HEK293 (cell line): ENCODE results near the gene STRN4.

Experiments
- ATF2 ChIP-seq: fragments of 450-650 bp; formaldehyde crosslinking; IDR thresholded peaks from 2 replicates; pipeline ENCODE4 v1.5.1; 2016; ENCODE audit warnings: missing biosample characterization, missing genetic modification characterization, low read depth
- CTCF ChIP-seq: fragments of 450-650 bp; formaldehyde crosslinking; IDR thresholded peaks from 2 replicates; pipeline ENCODE4 v1.5.1; 2016; ENCODE audit warnings: missing biosample characterization, missing genetic modification characterization
- EGR2 ChIP-seq: fragments of 450-650 bp; formaldehyde crosslinking; IDR thresholded peaks from 2 replicates; pipeline ENCODE4 v1.5.1; 2016; ENCODE audit warnings: low read depth, missing biosample characterization, missing genetic modification characterization
- REST ChIP-seq: fragments of 450-650 bp; formaldehyde crosslinking; IDR thresholded peaks from 2 replicates; pipeline ENCODE4 v1.5.1; 2016; ENCODE audit warnings: missing biosample characterization, missing genetic modification characterization
- SP2 ChIP-seq: fragments of 450-650 bp; formaldehyde crosslinking; IDR thresholded peaks from 2 replicates; pipeline ENCODE4 v1.5.1; 2016; ENCODE audit warnings: missing biosample characterization, missing genetic modification characterization
- YY1 ChIP-seq: fragments of 450-650 bp; formaldehyde crosslinking; IDR thresholded peaks from 2 replicates; pipeline ENCODE4 v1.5.1; 2018; ENCODE audit warnings: missing biosample characterization, missing genetic modification characterization
- ZBTB17 ChIP-seq: fragments of 450-650 bp; formaldehyde crosslinking; IDR thresholded peaks from 2 replicates; pipeline ENCODE4 v1.5.1; 2016; ENCODE audit warnings: missing biosample characterization, missing genetic modification characterization
- ZBTB49 ChIP-seq: fragments of 450-650 bp; formaldehyde crosslinking; IDR thresholded peaks from 2 replicates; pipeline ENCODE4 v1.5.1; 2016; ENCODE audit warnings: missing biosample characterization, missing genetic modification characterization, low read depth
- ZNF19 ChIP-seq: fragments of 450-650 bp; formaldehyde crosslinking; IDR thresholded peaks from 2 replicates; pipeline ENCODE4; 2016; ENCODE audit warnings: missing biosample characterization, missing genetic modification characterization, low read depth
- ZNF211 ChIP-seq: fragments of 450-650 bp; formaldehyde crosslinking; IDR thresholded peaks from 2 replicates; pipeline ENCODE4 v1.5.1; 2016; ENCODE audit warnings: low read depth, missing biosample characterization, missing genetic modification characterization
- ZNF362 ChIP-seq: fragments of 450-650 bp; formaldehyde crosslinking; IDR thresholded peaks from 2 replicates; pipeline ENCODE4 v1.5.1; 2016; ENCODE audit warnings: missing biosample characterization, missing genetic modification characterization
- ZNF416 ChIP-seq: fragments of 450-650 bp; formaldehyde crosslinking; IDR thresholded peaks from 2 replicates; pipeline ENCODE4 v1.5.1; 2016; ENCODE audit warnings: missing biosample characterization, missing genetic modification characterization
- ZNF510 ChIP-seq: fragments of 450-650 bp; formaldehyde crosslinking; IDR thresholded peaks from 2 replicates; pipeline ENCODE4 v1.5.1; 2018; ENCODE audit warnings: mild to moderate bottlenecking, missing genetic modification characterization, missing biosample characterization; ENCODE audit not compliant: insufficient replicate concordance
- ZNF843 ChIP-seq: fragments of 450-650 bp; formaldehyde crosslinking; IDR thresholded peaks from 2 replicates; pipeline ENCODE4 v1.5.1; 2016; ENCODE audit warnings: missing biosample characterization, missing genetic modification characterization

- TF ChIP-seq ZNF362 = no peak
- TF ChIP-seq ATF2 (tag by site-specific recombination) = no peak
- TF ChIP-seq EGR2 (tag by site-specific recombination) = no peak
- no peak for TF ChIP-seq ZNF211 (tag by site-specific recombination)
- TF ChIP-seq CTCF (tag by site-specific recombination) = no peak
- no peak for TF ChIP-seq ZNF843
- no peak for TF ChIP-seq ZNF510 (tag by site-specific recombination)
- no peak for TF ChIP-seq ZBTB49
- TF ChIP-seq ZNF19 (tag by site-specific recombination) = no peak
- no peak for TF ChIP-seq REST (tag by site-specific recombination)
- no peak for TF ChIP-seq ZNF416 (tag by site-specific recombination)
- no peak for TF ChIP-seq ZBTB17 (tag by site-specific recombination)
- TF ChIP-seq SP2 (tag by site-specific recombination) = no peak
- no peak for TF ChIP-seq YY1
Measured at GRCh38 chr19:46716672-46717033, 29.6 kb downstream of the STRN4 start.
